Measurements from ENCODE around the gene TTC13. TPM values are rescaled to one million over a fixed set of nuclear protein-coding genes. Genes with fewer than 3 reads are reported as not detected.

The TTC13 gene
- total and polyA plus RNA-seq, 2 of the 13 experiments (the other 11 are each of a cell fraction or from before 2014, with no cell fraction given), result 5.8 to 15.9 TPM

DNA sequence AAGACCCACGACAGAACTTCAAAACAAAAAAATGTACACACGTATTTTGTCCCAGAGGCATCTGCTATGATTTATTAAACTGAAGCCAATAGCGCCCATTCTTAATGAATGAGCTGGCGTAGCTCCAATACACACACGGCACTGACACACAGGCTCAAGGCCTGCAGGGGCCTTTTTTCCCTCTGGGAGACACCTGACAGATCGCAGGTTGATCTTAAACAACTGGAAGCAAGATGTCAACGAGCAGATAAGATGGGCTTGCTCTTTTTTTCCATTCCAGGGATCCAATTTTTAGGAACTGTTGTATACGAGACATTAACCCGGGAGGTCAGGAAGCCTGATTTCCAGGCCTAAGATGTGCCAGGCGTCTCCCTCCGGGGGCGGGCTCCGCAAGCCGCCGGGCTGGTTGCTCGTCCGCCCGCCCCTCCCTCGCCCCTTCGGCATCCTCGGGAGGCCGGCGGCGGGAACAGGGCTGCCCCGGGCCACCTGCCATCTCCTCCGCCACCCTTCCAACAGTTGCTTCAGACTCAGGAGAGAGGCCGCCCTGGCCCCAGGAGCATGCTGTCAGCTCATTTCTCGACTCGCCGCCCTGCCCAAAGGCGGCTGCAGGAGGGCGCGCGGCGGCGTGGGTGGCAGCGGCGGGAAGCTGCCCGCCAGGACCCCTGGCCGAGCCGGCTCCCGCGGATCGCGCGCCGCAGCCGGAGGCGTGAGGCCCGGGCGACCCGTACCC, 735 bp downstream of the TTC13 start (continued):
- TF ChIP-seq, protein P1, sequence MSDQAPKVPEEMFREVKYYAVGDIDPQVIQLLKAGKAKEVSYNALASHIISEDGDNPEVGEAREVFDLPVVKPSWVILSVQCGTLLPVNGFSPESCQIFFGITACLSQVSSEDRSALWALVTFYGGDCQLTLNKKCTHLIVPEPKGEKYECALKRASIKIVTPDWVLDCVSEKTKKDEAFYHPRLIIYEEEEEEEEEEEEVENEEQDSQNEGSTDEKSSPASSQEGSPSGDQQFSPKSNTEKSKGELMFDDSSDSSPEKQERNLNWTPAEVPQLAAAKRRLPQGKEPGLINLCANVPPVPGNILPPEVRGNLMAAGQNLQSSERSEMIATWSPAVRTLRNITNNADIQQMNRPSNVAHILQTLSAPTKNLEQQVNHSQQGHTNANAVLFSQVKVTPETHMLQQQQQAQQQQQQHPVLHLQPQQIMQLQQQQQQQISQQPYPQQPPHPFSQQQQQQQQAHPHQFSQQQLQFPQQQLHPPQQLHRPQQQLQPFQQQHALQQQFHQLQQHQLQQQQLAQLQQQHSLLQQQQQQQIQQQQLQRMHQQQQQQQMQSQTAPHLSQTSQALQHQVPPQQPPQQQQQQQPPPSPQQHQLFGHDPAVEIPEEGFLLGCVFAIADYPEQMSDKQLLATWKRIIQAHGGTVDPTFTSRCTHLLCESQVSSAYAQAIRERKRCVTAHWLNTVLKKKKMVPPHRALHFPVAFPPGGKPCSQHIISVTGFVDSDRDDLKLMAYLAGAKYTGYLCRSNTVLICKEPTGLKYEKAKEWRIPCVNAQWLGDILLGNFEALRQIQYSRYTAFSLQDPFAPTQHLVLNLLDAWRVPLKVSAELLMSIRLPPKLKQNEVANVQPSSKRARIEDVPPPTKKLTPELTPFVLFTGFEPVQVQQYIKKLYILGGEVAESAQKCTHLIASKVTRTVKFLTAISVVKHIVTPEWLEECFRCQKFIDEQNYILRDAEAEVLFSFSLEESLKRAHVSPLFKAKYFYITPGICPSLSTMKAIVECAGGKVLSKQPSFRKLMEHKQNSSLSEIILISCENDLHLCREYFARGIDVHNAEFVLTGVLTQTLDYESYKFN (CRISPR knock-in tag; conservative IDR thresholded peaks at IDR 0.05), result no peak
- TF ChIP-seq ZNF329 (CRISPR knock-in tag; IDR thresholded peaks at IDR 0.05; ENCODE audit: low read depth), result no peak
- TF ChIP-seq YY1 (IDR thresholded peaks at IDR 0.05; ENCODE audit: insufficient read depth, insufficient replicate concordance, low read depth, low read length), result no peak
- no peak for TF ChIP-seq ZNF777 (CRISPR knock-in tag; IDR thresholded peaks at IDR 0.05)
- TF ChIP-seq, protein P2, sequence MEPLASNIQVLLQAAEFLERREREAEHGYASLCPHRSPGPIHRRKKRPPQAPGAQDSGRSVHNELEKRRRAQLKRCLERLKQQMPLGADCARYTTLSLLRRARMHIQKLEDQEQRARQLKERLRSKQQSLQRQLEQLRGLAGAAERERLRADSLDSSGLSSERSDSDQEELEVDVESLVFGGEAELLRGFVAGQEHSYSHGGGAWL (CRISPR knock-in tag; IDR thresholded peaks at IDR 0.05), result no peak
- no peak for TF ChIP-seq MATR3 (CRISPR knock-in tag; IDR thresholded peaks at IDR 0.05)
- TF ChIP-seq FOXK2 (IDR thresholded peaks at IDR 0.05), result no peak
- TF ChIP-seq, protein P3, sequence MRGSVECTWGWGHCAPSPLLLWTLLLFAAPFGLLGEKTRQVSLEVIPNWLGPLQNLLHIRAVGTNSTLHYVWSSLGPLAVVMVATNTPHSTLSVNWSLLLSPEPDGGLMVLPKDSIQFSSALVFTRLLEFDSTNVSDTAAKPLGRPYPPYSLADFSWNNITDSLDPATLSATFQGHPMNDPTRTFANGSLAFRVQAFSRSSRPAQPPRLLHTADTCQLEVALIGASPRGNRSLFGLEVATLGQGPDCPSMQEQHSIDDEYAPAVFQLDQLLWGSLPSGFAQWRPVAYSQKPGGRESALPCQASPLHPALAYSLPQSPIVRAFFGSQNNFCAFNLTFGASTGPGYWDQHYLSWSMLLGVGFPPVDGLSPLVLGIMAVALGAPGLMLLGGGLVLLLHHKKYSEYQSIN (CRISPR knock-in tag; IDR thresholded peaks at IDR 0.05; ENCODE audit: borderline replicate concordance), result no peak
- TF ChIP-seq SATB2 (CRISPR knock-in tag; IDR thresholded peaks at IDR 0.05), result no peak
- TF ChIP-seq SIN3B (IDR thresholded peaks at IDR 0.05; ENCODE audit: low read length), result no peak
- no peak for TF ChIP-seq HNRNPUL1 (IDR thresholded peaks at IDR 0.05; ENCODE audit: low read depth, low read length)
- TF ChIP-seq, protein P4, sequence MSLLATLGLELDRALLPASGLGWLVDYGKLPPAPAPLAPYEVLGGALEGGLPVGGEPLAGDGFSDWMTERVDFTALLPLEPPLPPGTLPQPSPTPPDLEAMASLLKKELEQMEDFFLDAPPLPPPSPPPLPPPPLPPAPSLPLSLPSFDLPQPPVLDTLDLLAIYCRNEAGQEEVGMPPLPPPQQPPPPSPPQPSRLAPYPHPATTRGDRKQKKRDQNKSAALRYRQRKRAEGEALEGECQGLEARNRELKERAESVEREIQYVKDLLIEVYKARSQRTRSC (CRISPR knock-in tag; IDR thresholded peaks at IDR 0.05; ENCODE audit: low read depth), result no peak
- TF ChIP-seq, protein P5, sequence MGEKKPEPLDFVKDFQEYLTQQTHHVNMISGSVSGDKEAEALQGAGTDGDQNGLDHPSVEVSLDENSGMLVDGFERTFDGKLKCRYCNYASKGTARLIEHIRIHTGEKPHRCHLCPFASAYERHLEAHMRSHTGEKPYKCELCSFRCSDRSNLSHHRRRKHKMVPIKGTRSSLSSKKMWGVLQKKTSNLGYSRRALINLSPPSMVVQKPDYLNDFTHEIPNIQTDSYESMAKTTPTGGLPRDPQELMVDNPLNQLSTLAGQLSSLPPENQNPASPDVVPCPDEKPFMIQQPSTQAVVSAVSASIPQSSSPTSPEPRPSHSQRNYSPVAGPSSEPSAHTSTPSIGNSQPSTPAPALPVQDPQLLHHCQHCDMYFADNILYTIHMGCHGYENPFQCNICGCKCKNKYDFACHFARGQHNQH (CRISPR knock-in tag; IDR thresholded peaks at IDR 0.05), result 0 out of 2 replicates have a peak, but pooled peaks have one; percentile 35
- TF ChIP-seq SP5 (CRISPR knock-in tag; IDR thresholded peaks at IDR 0.05; ENCODE audit: borderline replicate concordance, low read depth), result no peak
- TF ChIP-seq ZFP90 (CRISPR knock-in tag; IDR thresholded peaks at IDR 0.05; ENCODE audit: borderline replicate concordance), result no peak
- no peak for TF ChIP-seq MXI1 (IDR thresholded peaks at IDR 0.05; ENCODE audit: borderline replicate concordance, low read depth, low read length)
- no peak for TF ChIP-seq HMG20A (CRISPR knock-in tag; IDR thresholded peaks at IDR 0.05; ENCODE audit: borderline replicate concordance)
- no peak for TF ChIP-seq ZSCAN31 (CRISPR knock-in tag; IDR thresholded peaks at IDR 0.05; ENCODE audit: low read depth)
- TF ChIP-seq, protein P6, sequence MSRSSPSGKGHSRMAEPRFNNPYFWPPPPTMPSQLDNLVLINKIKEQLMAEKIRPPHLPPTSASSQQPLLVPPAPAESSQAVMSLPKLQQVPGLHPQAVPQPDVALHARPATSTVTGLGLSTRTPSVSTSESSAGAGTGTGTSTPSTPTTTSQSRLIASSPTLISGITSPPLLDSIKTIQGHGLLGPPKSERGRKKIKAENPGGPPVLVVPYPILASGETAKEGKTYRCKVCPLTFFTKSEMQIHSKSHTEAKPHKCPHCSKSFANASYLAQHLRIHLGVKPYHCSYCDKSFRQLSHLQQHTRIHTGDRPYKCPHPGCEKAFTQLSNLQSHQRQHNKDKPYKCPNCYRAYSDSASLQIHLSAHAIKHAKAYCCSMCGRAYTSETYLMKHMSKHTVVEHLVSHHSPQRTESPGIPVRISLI (CRISPR knock-in tag; IDR thresholded peaks at IDR 0.05; ENCODE audit: borderline replicate concordance), result no peak
- 0 out of 2 replicates have a peak, but pooled peaks have one; percentile 6 for TF ChIP-seq BCL6 (CRISPR knock-in tag; IDR thresholded peaks at IDR 0.05)
- no peak for TF ChIP-seq SMAD3 (CRISPR knock-in tag; IDR thresholded peaks at IDR 0.05)
- TF ChIP-seq BORCS8-MEF2B (CRISPR knock-in tag; IDR thresholded peaks at IDR 0.05), result 0 out of 2 replicates have a peak, but pooled peaks have one; percentile 26
